CD14-positive monocyte (primary cell): Measurements from ENCODE around the gene KIR2DL3. TPM values are rescaled to one million over a fixed set of nuclear protein-coding genes. Genes with fewer than 3 reads are reported as not detected.
"Not testable (repeated sequence)": the region's sequence is repeated elsewhere in the genome, so short reads cannot be mapped to it uniquely, and the experiment has no call there.

Source experiments
- DNase-seq, 3 donors: peaks; one replicate each; pipeline ENCODE4 v3.0.0-alpha.2; 2011 to 2022
- H2AFZ ChIP-seq: 2 replicates; pipeline ENCODE4 v1.6.0; 2012; ENCODE audit warnings: mild to moderate bottlenecking, low read depth, low read length, inconsistent platforms; ENCODE audit not compliant: insufficient read depth, poor library complexity, severe bottlenecking
- H3K27ac ChIP-seq, 2 donors: 1 replicate in 1 of 2; 2 replicates in 1 of 2; pipeline ENCODE4 v1.5.1; 2012 to 2013; ENCODE audit warnings: low read length in 2 of 2, control low read depth in 1 of 2, inconsistent platforms in 1 of 2, low read depth in 1 of 2, mild to moderate bottlenecking in 1 of 2
- H3K27me3 ChIP-seq, 2 donors: one replicate each; pipeline versions ENCODE4 v1.6.0 to v1.6.1; 2011 to 2013; ENCODE audit warnings: low read length in 2 of 2; ENCODE audit not compliant: control insufficient read depth in 2 of 2, insufficient read depth in 2 of 2
- H3K36me3 ChIP-seq, 2 donors: replicated peaks in 1 of 2; 1 replicate in 1 of 2; 2 replicates in 1 of 2; pipeline versions ENCODE4 v1.5.1 to v1.6.1; 2012 to 2013; ENCODE audit warnings: low read length in 2 of 2, control low read depth in 1 of 2, inconsistent platforms in 1 of 2, mild to moderate bottlenecking in 1 of 2; ENCODE audit not compliant: insufficient read depth in 2 of 2, control insufficient read depth in 1 of 2
- H3K4me1 ChIP-seq, 2 donors: 1 replicate in 1 of 2; 2 replicates in 1 of 2; pipeline versions ENCODE4 v1.5.1 to v1.6.1; 2012 to 2013; ENCODE audit warnings: low read length in 2 of 2, control low read depth in 1 of 2, inconsistent platforms in 1 of 2, mild to moderate bottlenecking in 1 of 2, moderate library complexity in 1 of 2; ENCODE audit not compliant: insufficient read depth in 2 of 2, control insufficient read depth in 1 of 2
- H3K4me2 ChIP-seq: replicated peaks from 2 replicates; pipeline ENCODE3; 2012; ENCODE audit warnings: low read length, moderate library complexity, mild to moderate bottlenecking; ENCODE audit not compliant: poor library complexity, severe bottlenecking; ENCODE audit errors: extremely low read depth
- H3K4me3 ChIP-seq, 3 experiments: fragments of 200-600 bp in 1 of 3; sonication (generic) in 1 of 3; replicated peaks in 1 of 3; 1 replicate in 2 of 3; 2 replicates in 1 of 3; pipeline ENCODE4 v1.5.1; 2011 to 2013; ENCODE audit warnings: low read length in 3 of 3, mild to moderate bottlenecking in 3 of 3, control low read depth in 2 of 3, low read depth in 2 of 3, inconsistent platforms in 1 of 3, moderate library complexity in 1 of 3
- H3K79me2 ChIP-seq: 2 replicates; pipeline ENCODE4 v1.6.0; 2012; ENCODE audit warnings: mild to moderate bottlenecking, control low read depth, inconsistent platforms, low read length, moderate library complexity; ENCODE audit not compliant: insufficient read depth
- H3K9ac ChIP-seq: 2 replicates; pipeline ENCODE4 v1.6.0; 2017; ENCODE audit warnings: low read length, mild to moderate bottlenecking; ENCODE audit not compliant: insufficient read depth, poor library complexity, severe bottlenecking
- H3K9me3 ChIP-seq, 2 donors: replicated peaks in 1 of 2; 1 replicate in 1 of 2; 2 replicates in 1 of 2; pipeline versions ENCODE4 v1.5.1 to v1.6.1; 2012 to 2013; ENCODE audit warnings: low read length in 2 of 2, control low read depth in 1 of 2; ENCODE audit not compliant: control insufficient read depth in 1 of 2, insufficient read depth in 1 of 2
- H4K20me1 ChIP-seq: 2 replicates; pipeline ENCODE4 v1.6.0; 2012; ENCODE audit warnings: mild to moderate bottlenecking, low read length, control low read depth, moderate library complexity; ENCODE audit not compliant: insufficient read depth
- H3K27ac Mint-ChIP-seq, 7 donors: one replicate each; pipeline ENCODE4 v1.8.0; 2020; ENCODE audit warnings: mild to moderate bottlenecking in 7 of 7, mixed read lengths in 7 of 7, moderate library complexity in 6 of 7, inconsistent platforms in 2 of 7
- H3K27me3 Mint-ChIP-seq, 3 donors: one replicate each; pipeline ENCODE4 v1.8.0; 2021 to 2022; ENCODE audit warnings: low read depth in 3 of 3, mild to moderate bottlenecking in 3 of 3, mixed read lengths in 3 of 3, moderate library complexity in 3 of 3, inconsistent platforms in 1 of 3
- H3K36me3 Mint-ChIP-seq, 2 donors: one replicate each; pipeline ENCODE4 v1.8.0; 2020; ENCODE audit warnings: mixed read lengths in 2 of 2, inconsistent platforms in 1 of 2, mild to moderate bottlenecking in 1 of 2
- H3K4me1 Mint-ChIP-seq: one replicate; pipeline ENCODE4 v1.8.0; 2020; ENCODE audit warnings: mild to moderate bottlenecking, mixed read lengths
- H3K4me3 Mint-ChIP-seq, 2 donors: one replicate each; pipeline ENCODE4 v1.8.0; 2020; ENCODE audit warnings: mild to moderate bottlenecking in 2 of 2, mixed read lengths in 2 of 2, moderate library complexity in 1 of 2
- H3K9me3 Mint-ChIP-seq, 7 donors: one replicate each; pipeline ENCODE4 v1.8.0; 2020 to 2022; ENCODE audit warnings: mixed read lengths in 7 of 7, mild to moderate bottlenecking in 6 of 7, moderate library complexity in 6 of 7, inconsistent platforms in 2 of 7
- CTCF ChIP-seq: fragments of 200-600 bp; IDR thresholded peaks from one replicate; pipeline ENCODE4 v1.8.0; 2022; ENCODE audit warnings: antibody characterized with exemption, mild to moderate bottlenecking
- WGBS: methylation state at CpG from one replicate; pipeline ENCODE4 v1.1.5; 2013; ENCODE audit warnings: missing lambda C conversion rate; ENCODE audit not compliant: insufficient coverage; 5-methylcytosine and 5-hydroxymethylcytosine counted together
- intact Hi-C, 2 donors: fragments of 100-400 bp; cut with micrococcal nuclease; formaldehyde crosslinking; loops; one replicate each; pipeline versions ENCODE4 v1.15.0 to v1.15.1; 2023
- polyA plus RNA-seq, 3 donors: library from polyadenylated mRNA; depleted of rRNA in 1 of 3; unstranded in 2 of 3; stranded (reverse) in 1 of 3; fragments of 300-500 nt in 2 of 3; fragments of >200 nt in 1 of 3; fragmentation: Illumina TruSeq in 2 of 3; gene quantifications; 1 replicate in 2 of 3; 2 replicates in 1 of 3; pipeline ENCODE4 v1.2.3, GENCODE V29; 2012 to 2021

KIR2DL3 gene
- polyA plus RNA-seq, 3 donors: 0.07 TPM; not detected in 2

- Histone ChIP-seq H3K9ac (no peak overlapping the region), H3K4me3 (no peak overlapping the region), H4K20me1 (no peaks in the 10 kb centered on the region), H3K4me2 (no peak overlapping the region), H3K27me3 (peaks cover 0 to 11% of the 10 kb centered on the region in 2 donors), H3K4me1 (peaks cover 0 to 3% of the 10 kb centered on the region in 2 donors), H3K79me2 (no peaks in the 10 kb centered on the region), H3K36me3 (no peaks in the 10 kb centered on the region), H2AFZ (no peak overlapping the region), H3K27ac (no peak overlapping the region), H3K9me3 (no peaks in the 10 kb centered on the region)
- H3K4me3 Mint-ChIP-seq: no peak overlapping the region
- intact Hi-C loops: no loop called here
- 100% methylated on average over 3 of the region's 7 CpGs for WGBS
- peaks cover 13 to 38% (median 26%) of the 10 kb centered on the region in 3 donors for H3K27me3 Mint-ChIP-seq
- H3K36me3 Mint-ChIP-seq: no peaks in the 10 kb centered on the region
- DNase-seq: no peak
- peaks cover 6% of the 10 kb centered on the region for H3K4me1 Mint-ChIP-seq
- no peak for TF ChIP-seq CTCF
- peaks cover 0 to 3% (median 0%) of the 10 kb centered on the region in 7 donors for H3K9me3 Mint-ChIP-seq
- H3K27ac Mint-ChIP-seq: no peak overlapping the region
Observed at GRCh38 chr19:54708781-54709180, 29.5 kb upstream of the KIR2DL3 start.

DNA sequence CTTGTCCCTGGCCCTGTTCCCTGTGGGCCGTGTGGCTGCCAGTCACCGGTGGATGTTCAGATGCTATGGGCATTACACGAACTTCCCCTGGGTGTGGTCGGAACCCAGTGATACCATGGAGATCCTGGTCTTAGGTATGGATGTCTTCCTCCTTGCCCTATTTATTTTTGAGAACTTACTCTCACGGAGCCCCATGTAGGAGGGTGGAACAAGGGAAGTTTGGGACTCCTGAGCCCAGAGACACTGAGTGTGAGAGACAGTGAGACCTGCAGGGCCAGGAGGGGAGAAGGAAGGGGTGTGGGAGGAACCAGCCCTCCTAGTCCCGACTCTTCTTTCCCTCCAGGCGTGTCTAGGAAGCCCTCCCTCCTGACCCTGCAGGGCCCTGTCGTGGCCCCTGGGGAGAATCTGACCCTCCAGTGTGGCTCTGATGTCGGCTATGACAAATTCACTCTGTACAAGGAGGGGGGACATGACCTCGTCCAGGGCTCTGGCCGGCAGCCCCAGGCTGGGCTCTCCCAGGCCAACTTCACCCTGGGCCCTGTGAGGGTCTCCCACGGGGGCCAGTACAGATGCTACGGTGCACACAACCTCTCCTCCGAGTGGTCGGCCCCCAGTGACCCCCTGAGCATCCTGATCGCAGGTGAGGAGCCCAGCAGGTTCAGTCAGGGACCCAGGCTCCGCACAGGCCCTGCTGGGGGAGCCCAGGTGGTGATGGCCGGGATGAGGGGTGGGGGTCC is 28.9 kb upstream of the KIR2DL3 start:
- Histone ChIP-seq H3K4me2 (no peak overlapping the region), H3K27me3 (peaks cover 0 to 6% of the 10 kb centered on the region in 2 donors), H3K9me3 (no peaks in the 10 kb centered on the region), H3K36me3 (no peaks in the 10 kb centered on the region), H3K4me1 (peaks cover 0 to 3% of the 10 kb centered on the region in 2 donors), H4K20me1 (no peaks in the 10 kb centered on the region), H3K79me2 (no peaks in the 10 kb centered on the region), H3K27ac (no peak overlapping the region), H2AFZ (no peak overlapping the region), H3K4me3 (no peak overlapping the region), H3K9ac (no peak overlapping the region)
- WGBS: 100% methylated on average over 5 of the region's 18 CpGs
- Mint-ChIP-seq H3K4me3 (no peak overlapping the region), H3K27me3 (peaks cover 7 to 33% (median 20%) of the 10 kb centered on the region in 3 donors), H3K9me3 (peaks cover 0 to 3% (median 0%) of the 10 kb centered on the region in 7 donors), H3K36me3 (no peaks in the 10 kb centered on the region), H3K4me1 (peaks cover 6% of the 10 kb centered on the region), H3K27ac (no peak overlapping the region)
- DNase-seq: no peak
- intact Hi-C loops: no loop called here
- TF ChIP-seq CTCF: no peak

DNA sequence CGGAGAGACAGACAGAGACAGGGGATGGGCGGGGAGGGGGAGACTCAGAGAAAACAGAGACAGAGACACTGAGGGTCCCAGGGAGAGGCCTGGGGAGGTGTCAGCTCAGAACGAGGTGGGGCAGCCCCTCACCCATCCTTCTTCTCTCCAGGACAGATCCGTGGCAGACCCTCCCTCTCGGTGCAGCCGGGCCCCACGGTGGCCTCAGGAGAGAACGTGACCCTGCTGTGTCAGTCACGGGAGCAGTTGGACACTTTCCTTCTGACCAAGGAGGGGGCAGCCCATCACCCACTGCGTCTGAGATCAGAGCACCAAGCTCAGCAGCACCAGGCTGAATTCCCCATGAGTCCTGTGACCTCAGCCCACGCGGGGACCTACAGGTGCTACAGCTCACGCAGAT is 28.4 kb upstream of the KIR2DL3 start:
- H3K9me3 Mint-ChIP-seq, DNase-seq: not testable (repeated sequence)
- 96% methylated on average over 8 of the region's 13 CpGs for WGBS

More for the DNA sequence above, 28.4 kb upstream of the KIR2DL3 start:
- H3K9ac ChIP-seq, H3K4me1 ChIP-seq, H3K36me3 ChIP-seq, H3K4me3 ChIP-seq, H3K27ac ChIP-seq, H3K36me3 Mint-ChIP-seq, H2AFZ ChIP-seq, intact Hi-C loops, H3K4me2 ChIP-seq, H3K4me3 Mint-ChIP-seq, H3K79me2 ChIP-seq, H3K9me3 ChIP-seq, H3K27me3 ChIP-seq, H3K27ac Mint-ChIP-seq, H4K20me1 ChIP-seq, H3K4me1 Mint-ChIP-seq: not testable (repeated sequence)
- H3K27me3 Mint-ChIP-seq: peaks cover 6 to 29% (median 17%) of the 10 kb centered on the region in 3 donors
